ENCODE measurements around the gene MAP3K7.

Gene MAP3K7

DNA sequence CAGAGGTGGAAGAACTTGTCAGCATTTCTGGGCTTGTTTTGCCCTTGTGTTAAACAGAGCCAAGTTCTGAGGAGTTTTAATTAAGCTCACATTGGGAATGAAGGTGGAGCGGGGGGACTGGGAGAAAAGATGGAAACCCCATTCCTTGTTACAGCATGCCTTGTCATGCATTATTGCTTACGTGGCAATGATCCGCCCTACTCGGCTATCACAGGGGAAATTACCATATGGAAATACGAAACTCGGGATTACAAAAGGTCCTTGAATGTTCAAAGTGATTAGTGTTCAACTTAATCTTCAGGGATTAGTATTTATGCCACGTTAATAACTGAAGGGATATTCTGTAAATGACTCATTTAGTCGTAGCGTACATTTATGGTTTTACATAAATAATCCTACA, 86.4 kb downstream of the MAP3K7 start:
- TF ChIP-seq, protein P1, sequence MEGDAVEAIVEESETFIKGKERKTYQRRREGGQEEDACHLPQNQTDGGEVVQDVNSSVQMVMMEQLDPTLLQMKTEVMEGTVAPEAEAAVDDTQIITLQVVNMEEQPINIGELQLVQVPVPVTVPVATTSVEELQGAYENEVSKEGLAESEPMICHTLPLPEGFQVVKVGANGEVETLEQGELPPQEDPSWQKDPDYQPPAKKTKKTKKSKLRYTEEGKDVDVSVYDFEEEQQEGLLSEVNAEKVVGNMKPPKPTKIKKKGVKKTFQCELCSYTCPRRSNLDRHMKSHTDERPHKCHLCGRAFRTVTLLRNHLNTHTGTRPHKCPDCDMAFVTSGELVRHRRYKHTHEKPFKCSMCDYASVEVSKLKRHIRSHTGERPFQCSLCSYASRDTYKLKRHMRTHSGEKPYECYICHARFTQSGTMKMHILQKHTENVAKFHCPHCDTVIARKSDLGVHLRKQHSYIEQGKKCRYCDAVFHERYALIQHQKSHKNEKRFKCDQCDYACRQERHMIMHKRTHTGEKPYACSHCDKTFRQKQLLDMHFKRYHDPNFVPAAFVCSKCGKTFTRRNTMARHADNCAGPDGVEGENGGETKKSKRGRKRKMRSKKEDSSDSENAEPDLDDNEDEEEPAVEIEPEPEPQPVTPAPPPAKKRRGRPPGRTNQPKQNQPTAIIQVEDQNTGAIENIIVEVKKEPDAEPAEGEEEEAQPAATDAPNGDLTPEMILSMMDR (IDR thresholded peaks at IDR 0.05; ENCODE audit: low read length) = no peak
- TF ChIP-seq EZH2phosphoT487 (IDR thresholded peaks at IDR 0.05; ENCODE audit: low read length) (no peak), EZH2 (optimal IDR thresholded peaks at IDR 0.05; ENCODE audit: low read depth, low read length) (no peak)
- Histone ChIP-seq H4K20me1 (ENCODE audit: insufficient read depth, low read length) (no peaks in the 10 kb centered on the region), H3K4me2 (ENCODE audit: low read depth, low read length) (no peak overlapping the region), H3F3A (ENCODE audit: insufficient read depth, low read length) (no peaks in the 10 kb centered on the region), H3K27ac (ENCODE audit: low read length) (no peak overlapping the region), H3K27me3 (replicated peaks; ENCODE audit: insufficient read depth, low read length) (no peaks in the 10 kb centered on the region), H3K9ac (ENCODE audit: low read length) (no peak overlapping the region), H3K36me3 (replicated peaks; ENCODE audit: insufficient read depth, low read length) (no peaks in the 10 kb centered on the region), H3K4me3 (ENCODE audit: low read length) (no peak overlapping the region), H3K4me1 (ENCODE audit: low read length) (no peaks in the 10 kb centered on the region), H2AFZ (ENCODE audit: low read length) (no peak overlapping the region), H3K9me2 (replicated peaks; ENCODE audit: insufficient read depth, low read length) (no peaks in the 10 kb centered on the region), H3K79me2 (ENCODE audit: low read length) (no peaks in the 10 kb centered on the region), H3K9me3 (replicated peaks; ENCODE audit: insufficient read depth, low read length) (no peaks in the 10 kb centered on the region)
- no peak for DNase-seq

GRCh38 chr6:90497411-90497810, 89.5 kb downstream of the MAP3K7 start:
- no peak overlapping the region for H3K4me2 ChIP-seq (ENCODE audit: low read depth, low read length)
- H3F3A ChIP-seq (ENCODE audit: insufficient read depth, low read length) = no peaks in the 10 kb centered on the region
- H2AFZ ChIP-seq (ENCODE audit: low read length) = no peak overlapping the region
- H3K79me2 ChIP-seq (ENCODE audit: low read length) = no peaks in the 10 kb centered on the region
- no peak overlapping the region for H3K4me3 ChIP-seq (ENCODE audit: low read length)
- H3K4me1 ChIP-seq (ENCODE audit: low read length) = no peaks in the 10 kb centered on the region
- H3K9me2 ChIP-seq (replicated peaks; ENCODE audit: insufficient read depth, low read length) = no peaks in the 10 kb centered on the region
- no peaks in the 10 kb centered on the region for H3K36me3 ChIP-seq (replicated peaks; ENCODE audit: insufficient read depth, low read length)
- H3K9ac ChIP-seq (ENCODE audit: low read length) = no peak overlapping the region
- no peak for DNase-seq
- H3K9me3 ChIP-seq (replicated peaks; ENCODE audit: insufficient read depth, low read length) = no peaks in the 10 kb centered on the region
- H4K20me1 ChIP-seq (ENCODE audit: insufficient read depth, low read length) = no peaks in the 10 kb centered on the region
- TF ChIP-seq, protein P1 (IDR thresholded peaks at IDR 0.05; ENCODE audit: low read length) = no peak
- no peak for TF ChIP-seq EZH2 (optimal IDR thresholded peaks at IDR 0.05; ENCODE audit: low read depth, low read length)
- no peak for TF ChIP-seq EZH2phosphoT487 (IDR thresholded peaks at IDR 0.05; ENCODE audit: low read length)
- no peaks in the 10 kb centered on the region for H3K27me3 ChIP-seq (replicated peaks; ENCODE audit: insufficient read depth, low read length)
- no peak overlapping the region for H3K27ac ChIP-seq (ENCODE audit: low read length)

DNA sequence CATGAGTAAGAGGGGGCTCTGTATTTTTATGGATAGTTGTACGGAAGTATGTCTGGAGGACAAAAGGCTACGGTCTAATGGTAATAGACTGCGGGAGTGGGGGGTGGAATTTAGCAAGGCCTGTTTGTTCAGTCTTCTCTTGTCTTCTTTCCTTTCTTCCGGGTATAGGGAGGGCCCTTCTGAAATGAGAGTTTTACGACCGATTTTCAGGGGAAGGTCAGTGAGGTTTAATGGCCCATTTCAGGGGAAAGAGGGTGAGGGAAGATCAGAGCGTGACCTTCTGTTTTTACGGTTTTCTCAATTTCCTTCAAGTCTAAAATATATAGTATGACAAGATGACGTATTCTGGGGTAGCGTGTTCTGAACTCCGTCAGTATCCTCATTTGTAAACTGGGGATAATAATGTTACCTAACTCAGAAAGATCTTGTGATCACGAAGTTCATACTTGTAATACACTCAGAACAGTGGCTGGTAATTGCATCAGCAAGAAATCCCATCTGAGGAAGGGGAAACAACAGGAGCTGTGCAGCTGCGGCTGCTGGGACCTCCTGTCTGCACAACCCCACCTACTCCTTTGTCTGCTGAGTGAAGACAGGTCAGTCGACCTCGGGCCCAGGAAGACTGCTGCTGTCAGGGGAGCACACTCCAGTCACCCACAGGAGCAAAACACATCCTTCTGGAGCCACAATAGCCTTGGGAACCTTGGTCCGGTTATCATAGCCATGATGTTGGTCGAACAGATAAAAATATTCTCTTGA, 90.4 kb downstream of the MAP3K7 start:
- H3F3A ChIP-seq (ENCODE audit: insufficient read depth, low read length) = no peaks in the 10 kb centered on the region
- no peak overlapping the region for H3K27ac ChIP-seq (ENCODE audit: low read length)
- no peaks in the 10 kb centered on the region for H3K27me3 ChIP-seq (replicated peaks; ENCODE audit: insufficient read depth, low read length)

More for the DNA sequence above, 90.4 kb downstream of the MAP3K7 start:
- H3K9ac ChIP-seq (ENCODE audit: low read length) = no peak overlapping the region
- H4K20me1 ChIP-seq (ENCODE audit: insufficient read depth, low read length) = no peaks in the 10 kb centered on the region
- no peak for DNase-seq
- no peaks in the 10 kb centered on the region for H3K79me2 ChIP-seq (ENCODE audit: low read length)
- H3K4me1 ChIP-seq (ENCODE audit: low read length) = no peaks in the 10 kb centered on the region
- H3K4me2 ChIP-seq (ENCODE audit: low read depth, low read length) = no peak overlapping the region
- H3K4me3 ChIP-seq (ENCODE audit: low read length) = no peak overlapping the region
- H3K36me3 ChIP-seq (replicated peaks; ENCODE audit: insufficient read depth, low read length) = no peaks in the 10 kb centered on the region
- no peaks in the 10 kb centered on the region for H3K9me2 ChIP-seq (replicated peaks; ENCODE audit: insufficient read depth, low read length)
- no peak for TF ChIP-seq EZH2 (optimal IDR thresholded peaks at IDR 0.05; ENCODE audit: low read depth, low read length)
- TF ChIP-seq, protein P1 (IDR thresholded peaks at IDR 0.05; ENCODE audit: low read length) = no peak
- TF ChIP-seq EZH2phosphoT487 (IDR thresholded peaks at IDR 0.05; ENCODE audit: low read length) = no peak
- H2AFZ ChIP-seq (ENCODE audit: low read length) = no peak overlapping the region
- no peaks in the 10 kb centered on the region for H3K9me3 ChIP-seq (replicated peaks; ENCODE audit: insufficient read depth, low read length)

All from MM.1S (cell line).